ENCODE data around the gene NME2.

GRCh38 chr17:51120357-51120738 lies 45.9 kb upstream of the NME2 start:
- TF ChIP-seq EZH2phosphoT487 (IDR thresholded peaks at IDR 0.05; ENCODE audit: borderline replicate concordance, low read length) (no peak), CTCF (conservative IDR thresholded peaks at IDR 0.05; ENCODE audit: low read depth, low read length) (no peak)

All from PC-3 (cell line).